ENCODE results near the gene FLNB.

DNA sequence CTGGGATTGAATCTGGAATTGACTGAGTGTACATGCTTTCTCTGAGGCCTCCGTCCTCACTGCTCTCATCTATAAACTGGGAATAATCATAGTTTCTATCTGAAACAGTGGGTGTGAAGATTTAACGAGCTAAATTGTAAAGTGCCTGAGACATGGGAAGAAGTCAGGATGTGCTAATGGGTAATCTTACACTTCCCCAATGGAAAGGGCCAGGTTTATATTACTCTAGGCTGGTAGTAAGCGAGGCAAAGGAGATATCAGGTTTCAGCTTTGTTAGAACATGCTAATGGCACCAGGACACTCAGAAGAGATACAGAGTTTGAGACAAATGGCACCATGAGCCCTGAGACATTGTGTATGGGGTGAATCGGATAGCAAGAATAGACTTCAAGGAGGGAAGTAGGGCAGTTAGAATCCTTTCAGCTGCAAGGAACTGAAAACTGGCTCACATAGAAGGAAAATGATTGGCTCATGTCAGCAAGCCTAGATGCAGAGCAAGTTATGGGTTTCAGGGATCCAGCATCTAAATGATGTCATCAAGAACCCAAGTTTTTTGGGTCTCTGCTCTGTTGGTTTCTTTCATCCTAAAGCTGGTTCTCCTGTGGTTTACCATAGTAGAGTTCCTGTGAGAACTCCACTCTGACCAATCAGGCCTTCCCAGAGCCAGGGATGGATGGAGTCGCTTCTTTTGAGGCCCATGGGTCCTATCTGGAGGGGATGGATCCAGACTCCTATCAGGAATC, 21.8 kb downstream of the FLNB start:
- TF ChIP-seq CTCF (IDR thresholded peaks at IDR 0.05) = no peak
- no peak for TF ChIP-seq EZH2phosphoT487 (IDR thresholded peaks at IDR 0.05)
- TF ChIP-seq EZH2 (IDR thresholded peaks at IDR 0.05) = no peak
